ENCODE data around the gene RAD23A. TPM values are rescaled to one million over a fixed set of nuclear protein-coding genes. Genes with fewer than 3 reads are reported as not detected.
A peak's percentile ranks its signal among the peaks of the same experiment; 100 is the strongest.
"Not testable (repeated sequence)": the region's sequence is repeated elsewhere in the genome, so short reads cannot be mapped to it uniquely, and the experiment has no call there.

The RAD23A gene
- total and polyA plus RNA-seq, 2 experiments from 2014 or later = 65.8 to 130 TPM

DNA sequence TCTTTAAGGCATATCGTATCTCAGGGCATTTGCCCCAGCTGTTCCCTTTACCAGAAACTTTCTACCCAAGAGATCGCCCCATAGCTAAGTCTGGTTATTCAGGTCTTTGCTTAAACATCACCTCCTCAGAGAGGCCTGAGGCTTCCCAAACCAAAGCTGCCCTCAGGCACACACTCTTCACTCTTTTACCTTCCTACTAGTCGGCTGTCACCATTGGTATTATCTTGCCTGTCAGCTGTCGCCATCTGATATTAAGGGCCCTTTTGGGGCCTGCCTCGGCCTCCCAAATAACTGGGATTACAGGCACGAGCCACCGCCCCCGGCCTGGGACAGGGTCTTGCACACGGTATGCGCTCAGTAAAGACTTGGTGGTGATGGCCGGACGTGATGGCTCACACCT is 10.3 kb downstream of the RAD23A start:
- no peak for DNase-seq (ENCODE audit: low spot score)
- Histone ChIP-seq H4K20me1 (ENCODE audit: insufficient read depth, poor library complexity, severe bottlenecking) (peaks cover 2% of the 10 kb centered on the region), H3K79me2 (peaks cover 35% of the 10 kb centered on the region), H3K9me2 (replicated peaks; ENCODE audit: insufficient read depth) (no peaks in the 10 kb centered on the region), H3K9me3 (ENCODE audit: low read depth) (no peaks in the 10 kb centered on the region), H3K36me3 (replicated peaks; ENCODE audit: insufficient read depth, low read depth) (no peaks in the 10 kb centered on the region), H3K4me1 (ENCODE audit: insufficient read depth) (peaks cover 28% of the 10 kb centered on the region), H3K27ac (peak overlapping the region; percentile 90), H3K4me2 (peak overlapping the region; percentile 92), H2AFZ (no peak overlapping the region), H3K4me3 (peak overlapping the region; percentile 89), H3K27me3 (no peaks in the 10 kb centered on the region)
- WGBS (ENCODE audit: low lambda C conversion rate, missing lambda C conversion rate) = 67% methylated on average over 12 of the region's 12 CpGs
- TF ChIP-seq EZH2 (IDR thresholded peaks at IDR 0.05; ENCODE audit: borderline replicate concordance) (no peak), EZH2phosphoT487 (IDR thresholded peaks at IDR 0.05; ENCODE audit: low read depth, severe bottlenecking, unreplicated experiment) (no peak)
- TF ChIP-seq, protein P1, sequence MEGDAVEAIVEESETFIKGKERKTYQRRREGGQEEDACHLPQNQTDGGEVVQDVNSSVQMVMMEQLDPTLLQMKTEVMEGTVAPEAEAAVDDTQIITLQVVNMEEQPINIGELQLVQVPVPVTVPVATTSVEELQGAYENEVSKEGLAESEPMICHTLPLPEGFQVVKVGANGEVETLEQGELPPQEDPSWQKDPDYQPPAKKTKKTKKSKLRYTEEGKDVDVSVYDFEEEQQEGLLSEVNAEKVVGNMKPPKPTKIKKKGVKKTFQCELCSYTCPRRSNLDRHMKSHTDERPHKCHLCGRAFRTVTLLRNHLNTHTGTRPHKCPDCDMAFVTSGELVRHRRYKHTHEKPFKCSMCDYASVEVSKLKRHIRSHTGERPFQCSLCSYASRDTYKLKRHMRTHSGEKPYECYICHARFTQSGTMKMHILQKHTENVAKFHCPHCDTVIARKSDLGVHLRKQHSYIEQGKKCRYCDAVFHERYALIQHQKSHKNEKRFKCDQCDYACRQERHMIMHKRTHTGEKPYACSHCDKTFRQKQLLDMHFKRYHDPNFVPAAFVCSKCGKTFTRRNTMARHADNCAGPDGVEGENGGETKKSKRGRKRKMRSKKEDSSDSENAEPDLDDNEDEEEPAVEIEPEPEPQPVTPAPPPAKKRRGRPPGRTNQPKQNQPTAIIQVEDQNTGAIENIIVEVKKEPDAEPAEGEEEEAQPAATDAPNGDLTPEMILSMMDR (IDR thresholded peaks at IDR 0.05; ENCODE audit: poor library complexity) = no peak

DNA sequence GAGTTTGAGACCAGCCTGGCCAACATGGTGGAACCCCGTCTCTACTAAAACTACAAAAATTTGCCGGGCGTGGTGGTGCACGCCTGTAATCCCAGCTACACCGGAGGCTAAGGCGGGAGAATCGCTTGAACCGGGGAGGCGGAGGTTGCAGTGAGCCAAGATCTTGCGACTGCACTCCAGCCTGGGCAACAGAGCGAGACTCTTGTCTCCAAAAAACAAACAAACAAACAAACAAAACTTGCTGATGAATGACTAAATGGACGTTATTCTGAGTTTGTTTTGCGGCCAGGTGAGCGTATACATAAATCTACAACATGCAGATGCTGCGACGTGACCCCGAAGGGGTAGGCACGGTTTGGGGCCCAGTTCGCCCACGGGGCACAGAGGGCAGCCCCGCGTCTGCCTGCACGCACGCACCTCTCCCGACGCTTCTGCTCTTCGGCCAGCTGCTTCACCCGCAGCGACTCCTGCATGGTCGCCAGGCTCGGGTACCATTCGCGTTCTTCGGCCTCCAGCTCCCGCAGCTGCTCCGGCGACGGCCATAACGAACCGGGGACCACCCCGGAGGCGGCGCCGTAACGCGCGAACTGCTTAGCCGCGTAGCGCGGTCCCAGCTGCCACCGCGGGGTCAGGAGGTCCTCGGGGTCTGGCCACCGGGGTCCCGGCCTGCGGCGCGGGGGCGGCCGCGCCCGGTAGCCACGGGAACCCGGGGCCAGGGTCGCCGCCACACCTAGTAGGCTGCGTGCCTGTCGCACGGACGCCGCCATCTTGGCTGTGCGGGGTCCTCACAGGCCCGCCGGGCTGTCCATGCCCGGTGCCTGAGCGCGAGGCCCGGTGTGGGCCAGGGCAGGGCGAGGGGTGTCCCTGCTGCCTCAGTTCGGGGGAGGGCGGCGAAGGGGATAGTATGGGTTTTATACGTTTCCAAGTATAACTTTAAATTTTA is 11.1 kb downstream of the RAD23A start, which contains the start of gene GADD45GIP1:
Gene GADD45GIP1, minus strand, starts transcription at position 778 of the 943 bp plus-strand sequence. Its CDS starts 11 bp downstream, at position 767.
- TF ChIP-seq EZH2phosphoT487 (IDR thresholded peaks at IDR 0.05; ENCODE audit: low read depth, severe bottlenecking, unreplicated experiment) = no peak
- TF ChIP-seq, protein P1 (IDR thresholded peaks at IDR 0.05; ENCODE audit: poor library complexity) = no peak
- TF ChIP-seq EZH2 (IDR thresholded peaks at IDR 0.05; ENCODE audit: borderline replicate concordance) = no peak
- DNase-seq (ENCODE audit: low spot score) = peak; percentile 86
- H3K36me3 ChIP-seq (replicated peaks; ENCODE audit: insufficient read depth, low read depth) = no peaks in the 10 kb centered on the region
- peak within 1 kb of the TSS; percentile 90 for H3K27ac ChIP-seq
- H4K20me1 ChIP-seq (ENCODE audit: insufficient read depth, poor library complexity, severe bottlenecking) = peaks cover 2% of the 10 kb centered on the region
- H3K4me3 ChIP-seq = peak within 1 kb of the TSS; percentile 89
- peak within 1 kb of the TSS; percentile 88 for H2AFZ ChIP-seq
- no peaks in the 10 kb centered on the region for H3K27me3 ChIP-seq
- H3K9me3 ChIP-seq (ENCODE audit: low read depth) = no peaks in the 10 kb centered on the region
- 5% methylated on average over 71 of the region's 84 CpGs for WGBS (ENCODE audit: low lambda C conversion rate, missing lambda C conversion rate)
- H3K79me2 ChIP-seq = peaks cover 35% of the 10 kb centered on the region
- H3K4me1 ChIP-seq (ENCODE audit: insufficient read depth) = peaks cover 28% of the 10 kb centered on the region
- peak within 1 kb of the TSS; percentile 92 for H3K4me2 ChIP-seq
- H3K9me2 ChIP-seq (replicated peaks; ENCODE audit: insufficient read depth) = no peaks in the 10 kb centered on the region

DNA sequence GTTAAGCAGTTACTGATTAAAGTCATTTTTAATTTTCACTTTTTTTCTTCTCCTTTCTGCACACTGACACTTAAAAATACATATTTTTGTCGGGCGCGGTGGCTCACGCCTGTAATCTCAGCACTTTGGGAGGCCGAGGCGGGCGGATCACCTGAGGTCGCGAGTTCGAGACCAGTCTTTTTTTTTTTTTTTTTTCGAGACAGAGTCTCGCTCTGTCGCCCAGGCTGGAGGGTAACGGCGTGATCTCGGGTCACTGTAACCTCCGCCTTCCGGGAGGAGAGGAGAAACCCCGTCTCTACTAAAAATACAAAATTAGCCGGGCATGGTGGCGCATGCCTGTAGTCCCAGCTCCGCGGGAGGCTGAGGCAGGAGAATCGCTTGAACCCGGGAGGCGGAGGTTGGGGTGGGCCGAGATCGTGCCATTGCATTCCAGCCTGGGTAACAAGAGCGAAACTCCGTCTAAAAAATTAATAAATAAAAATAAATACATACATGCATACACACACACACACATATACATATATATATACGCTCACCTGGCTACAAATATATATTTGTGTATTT is 11.8 kb downstream of the RAD23A start:
- not testable (repeated sequence) for H3K36me3 ChIP-seq (replicated peaks; ENCODE audit: insufficient read depth, low read depth)
- 83% methylated on average over 31 of the region's 31 CpGs for WGBS (ENCODE audit: low lambda C conversion rate, missing lambda C conversion rate)
- H3K27ac ChIP-seq = peak overlapping the region; percentile 90

DNA sequence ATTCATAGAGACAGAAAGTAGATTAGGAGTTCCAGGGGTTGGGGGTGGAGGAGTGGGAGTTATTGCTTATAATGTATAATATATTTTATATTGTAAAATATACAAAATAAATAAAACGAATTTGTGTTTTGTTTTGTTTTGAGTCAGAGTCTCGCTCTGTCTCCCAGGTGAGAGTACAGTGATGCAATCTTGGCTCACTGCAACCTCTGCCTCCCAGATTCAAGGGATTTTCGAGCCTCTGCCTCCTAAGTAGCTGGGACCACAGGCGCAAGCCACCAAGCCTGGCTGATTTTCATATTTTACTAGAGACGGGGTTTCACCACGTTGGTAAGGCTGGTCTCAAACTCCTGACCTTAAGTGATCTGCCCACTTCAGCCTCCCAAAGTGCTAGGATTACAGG is 13.8 kb downstream of the RAD23A start:
- 73% methylated on average over 6 of the region's 6 CpGs for whole genome bisulfite sequencing (ENCODE audit: low lambda C conversion rate, missing lambda C conversion rate)
- Histone ChIP-seq H3K79me2 (peaks cover 30% of the 10 kb centered on the region), H3K27ac (no peak overlapping the region), H3K9me3 (ENCODE audit: low read depth) (no peaks in the 10 kb centered on the region), H3K9me2 (replicated peaks; ENCODE audit: insufficient read depth) (no peaks in the 10 kb centered on the region), H2AFZ (no peak overlapping the region), H3K4me3 (no peak overlapping the region), H3K36me3 (replicated peaks; ENCODE audit: insufficient read depth, low read depth) (no peaks in the 10 kb centered on the region), H3K27me3 (no peaks in the 10 kb centered on the region), H3K4me2 (no peak overlapping the region), H3K4me1 (ENCODE audit: insufficient read depth) (peaks cover 14% of the 10 kb centered on the region), H4K20me1 (ENCODE audit: insufficient read depth, poor library complexity, severe bottlenecking) (peaks cover 2% of the 10 kb centered on the region)
- DNase-seq (ENCODE audit: low spot score) = no peak
- TF ChIP-seq, protein P1 (IDR thresholded peaks at IDR 0.05; ENCODE audit: poor library complexity) = no peak
- TF ChIP-seq EZH2 (IDR thresholded peaks at IDR 0.05; ENCODE audit: borderline replicate concordance) = no peak
- TF ChIP-seq EZH2phosphoT487 (IDR thresholded peaks at IDR 0.05; ENCODE audit: low read depth, severe bottlenecking, unreplicated experiment) = no peak

More for the DNA sequence above, 11.8 kb downstream of the RAD23A start:
- H3K9me3 ChIP-seq (ENCODE audit: low read depth); H4K20me1 ChIP-seq (ENCODE audit: insufficient read depth, poor library complexity, severe bottlenecking); DNase-seq (ENCODE audit: low spot score); H3K27me3 ChIP-seq; H3K9me2 ChIP-seq (replicated peaks; ENCODE audit: insufficient read depth): not testable (repeated sequence)
- Histone ChIP-seq H3K4me1 (ENCODE audit: insufficient read depth) (peaks cover 25% of the 10 kb centered on the region), H2AFZ (peak overlapping the region; percentile 88), H3K4me3 (peak overlapping the region; percentile 89), H3K79me2 (peaks cover 32% of the 10 kb centered on the region), H3K4me2 (peak overlapping the region; percentile 92)

All from hepatocyte (in vitro differentiated cells).